GM19463 (cell line): Measurements from ENCODE around the gene DCTN3.

ENCODE experiments used
- ATAC-seq: cut with Tn5 transposase; IDR thresholded peaks from one replicate; pipeline ENCODE4 v1.9.1; 2021; ENCODE audit warnings: mild to moderate bottlenecking, moderate library complexity; ENCODE audit not compliant: unreplicated experiment

DCTN3 gene

GRCh38 chr9:34620061-34620994, at the start of gene DCTN3:
Gene DCTN3 (minus strand): TSS chr9:34620495. CDS start chr9:34620464, 31 bp downstream.
- ATAC-seq = peak; percentile 100

GRCh38 chr9:34665381-34666250, 45.3 kb upstream of the DCTN3 start:
- ATAC-seq = peak; percentile 78

- ATAC-seq = peak; percentile 14
These were observed 44.7 kb upstream of the DCTN3 start for GRCh38 chr9:34665067-34665380.

GRCh38 chr9:34664281-34665066, 44.2 kb upstream of the DCTN3 start:
- ATAC-seq = peak; percentile 57

- no peak for ATAC-seq
These were observed 43.0 kb upstream of the DCTN3 start for GRCh38 chr9:34663303-34663605.

GRCh38 chr9:34662526-34663302, 42.4 kb upstream of the DCTN3 start, which contains the start of gene CCL27:
Gene CCL27 (minus strand): TSS chr9:34662657. CDS start chr9:34662633, 24 bp downstream.
- no peak for ATAC-seq

GRCh38 chr9:34659592-34660253, 39.4 kb upstream of the DCTN3 start:
- no peak for ATAC-seq

GRCh38 chr9:34658461-34658860, 38.2 kb upstream of the DCTN3 start:
- ATAC-seq = no peak

GRCh38 chr9:34656992-34657391, 36.7 kb upstream of the DCTN3 start:
- no peak for ATAC-seq

- no peak for ATAC-seq
These were observed 35.1 kb upstream of the DCTN3 start for GRCh38 chr9:34655394-34655793.

- ATAC-seq = no peak
These were observed 34.2 kb upstream of the DCTN3 start for GRCh38 chr9:34654323-34655051.

- no peak for ATAC-seq
These were observed 33.1 kb upstream of the DCTN3 start for GRCh38 chr9:34653151-34654072.

- no peak for ATAC-seq
These were observed 32.3 kb upstream of the DCTN3 start for GRCh38 chr9:34652602-34653000.

- ATAC-seq = no peak
These were observed 31.7 kb upstream of the DCTN3 start, which contains the start of gene IL11RA for GRCh38 chr9:34651876-34652601. Gene IL11RA (plus strand): TSS chr9:34652185. CDS start chr9:34655218, 3,033 bp downstream.

GRCh38 chr9:34651321-34651720, 31.0 kb upstream of the DCTN3 start:
- no peak for ATAC-seq

GRCh38 chr9:34650816-34651215, 30.5 kb upstream of the DCTN3 start:
- ATAC-seq = no peak

GRCh38 chr9:34648673-34649072, 28.4 kb upstream of the DCTN3 start:
- ATAC-seq = no peak
